ENCODE results near the gene SERGEF.

DNA sequence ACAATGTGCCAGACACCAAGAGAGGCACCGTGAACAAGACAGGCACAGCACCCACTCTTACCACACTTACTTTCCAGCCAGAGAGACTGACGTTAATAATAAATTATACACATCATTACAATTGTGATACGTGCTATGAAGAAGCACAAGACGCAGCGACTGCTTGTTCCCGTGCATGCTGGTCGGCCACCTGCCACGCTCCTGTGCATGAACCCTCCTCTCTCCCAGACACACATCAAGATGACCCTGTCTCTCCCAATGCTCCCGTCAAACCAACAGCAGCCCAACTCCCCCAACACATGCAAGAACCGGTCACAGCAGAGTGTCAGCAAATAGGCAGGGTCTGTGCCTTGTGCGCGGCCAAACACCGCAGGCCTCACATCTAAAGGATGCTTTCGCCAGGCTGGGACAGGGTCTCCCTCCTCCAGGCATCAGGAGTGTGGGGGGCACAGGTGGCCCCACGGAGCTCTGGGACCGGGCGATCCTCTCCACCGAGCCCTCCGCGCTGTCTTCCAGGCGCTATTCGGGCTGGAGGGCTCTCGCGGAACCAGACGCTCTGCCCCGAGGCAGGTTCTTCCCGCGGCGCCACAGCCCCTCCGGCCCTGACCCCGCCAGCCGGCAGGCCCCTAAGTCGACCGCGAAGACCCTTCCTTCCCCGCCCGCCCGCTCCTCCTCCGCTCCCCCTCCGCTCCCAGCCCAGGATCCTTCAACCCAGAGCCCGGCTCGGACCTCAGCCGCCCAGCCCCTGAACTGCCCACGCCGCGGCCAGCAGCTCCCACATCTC, 533 bp downstream of the SERGEF start:
- TF ChIP-seq, protein P1, sequence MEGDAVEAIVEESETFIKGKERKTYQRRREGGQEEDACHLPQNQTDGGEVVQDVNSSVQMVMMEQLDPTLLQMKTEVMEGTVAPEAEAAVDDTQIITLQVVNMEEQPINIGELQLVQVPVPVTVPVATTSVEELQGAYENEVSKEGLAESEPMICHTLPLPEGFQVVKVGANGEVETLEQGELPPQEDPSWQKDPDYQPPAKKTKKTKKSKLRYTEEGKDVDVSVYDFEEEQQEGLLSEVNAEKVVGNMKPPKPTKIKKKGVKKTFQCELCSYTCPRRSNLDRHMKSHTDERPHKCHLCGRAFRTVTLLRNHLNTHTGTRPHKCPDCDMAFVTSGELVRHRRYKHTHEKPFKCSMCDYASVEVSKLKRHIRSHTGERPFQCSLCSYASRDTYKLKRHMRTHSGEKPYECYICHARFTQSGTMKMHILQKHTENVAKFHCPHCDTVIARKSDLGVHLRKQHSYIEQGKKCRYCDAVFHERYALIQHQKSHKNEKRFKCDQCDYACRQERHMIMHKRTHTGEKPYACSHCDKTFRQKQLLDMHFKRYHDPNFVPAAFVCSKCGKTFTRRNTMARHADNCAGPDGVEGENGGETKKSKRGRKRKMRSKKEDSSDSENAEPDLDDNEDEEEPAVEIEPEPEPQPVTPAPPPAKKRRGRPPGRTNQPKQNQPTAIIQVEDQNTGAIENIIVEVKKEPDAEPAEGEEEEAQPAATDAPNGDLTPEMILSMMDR (IDR thresholded peaks at IDR 0.05): no peak
- no peak for TF ChIP-seq POLR2A (IDR thresholded peaks at IDR 0.05)
